Heart left ventricle (tissue), 16 donors: ENCODE measurements around the gene CCDC32. TPM values are rescaled to one million over a fixed set of nuclear protein-coding genes. Genes with fewer than 3 reads are reported as not detected.
A peak's percentile ranks its signal among the peaks of the same experiment; 100 is the strongest.

Experiments used
- ATAC-seq, 4 donors: fragments of 200-7000 bp; cut with Tn5 transposase; one replicate each; pipeline ENCODE4 v1.9.1; 2020 to 2022; ENCODE audit warnings: moderate library complexity in 4 of 4, mild to moderate bottlenecking in 3 of 4, moderate number of reproducible peaks in 1 of 4
- DNase-seq, 5 donors: peaks; one replicate each; pipeline ENCODE4 v3.0.0-alpha.2; 2020
- H3K27ac ChIP-seq, 12 donors: fragments of 200-600 bp; sonication (generic) in 4 of 12; one replicate each; pipeline versions ENCODE4 v1.5.0 to v1.8.0; 2016 to 2022; ENCODE audit warnings: mild to moderate bottlenecking in 2 of 12
- H3K27me3 ChIP-seq, 9 donors: fragments of 200-600 bp; sonication (generic) in 2 of 9; one replicate each; pipeline versions ENCODE4 v1.5.1 to v1.8.0; 2016 to 2022; ENCODE audit warnings: mild to moderate bottlenecking in 3 of 9
- H3K36me3 ChIP-seq, 9 donors: fragments of 200-600 bp; sonication (generic) in 2 of 9; one replicate each; pipeline versions ENCODE4 v1.5.0 to v1.8.0; 2018 to 2022; ENCODE audit warnings: mild to moderate bottlenecking in 2 of 9
- H3K4me1 ChIP-seq, 12 donors: fragments of 200-600 bp; sonication (generic) in 4 of 12; one replicate each; pipeline versions ENCODE4 v1.5.0 to v1.8.0; 2016 to 2022; ENCODE audit warnings: mild to moderate bottlenecking in 3 of 12
- H3K4me3 ChIP-seq, 12 donors: fragments of 200-600 bp; sonication (generic) in 4 of 12; one replicate each; pipeline versions ENCODE4 v1.5.0 to v1.8.0; 2017 to 2022; ENCODE audit warnings: mild to moderate bottlenecking in 9 of 12, moderate library complexity in 4 of 12
- H3K9me3 ChIP-seq, 12 donors: fragments of 200-600 bp; sonication (generic) in 4 of 12; one replicate each; pipeline versions ENCODE4 v1.5.0 to v1.8.0; 2016 to 2022; ENCODE audit warnings: mild to moderate bottlenecking in 1 of 12
- POLR2A ChIP-seq, 2 donors: fragments of 450-650 bp; IDR thresholded peaks; one replicate each; pipeline ENCODE4 v1.6.1; 2017; ENCODE audit warnings: antibody characterized with exemption in 2 of 2, mild to moderate bottlenecking in 2 of 2, moderate library complexity in 2 of 2
- WGBS, 4 donors: extraction: QIAGEN DNeasy Blood & Tissue Kit in 2 of 4; methylation state at CpG; one replicate each; pipeline versions ENCODE4 v1.1.5 to v1.1.7; 2013 to 2018; 5-methylcytosine and 5-hydroxymethylcytosine counted together
- intact Hi-C, 10 donors: fragments of 100-400 bp; cut with DNase I; formaldehyde crosslinking; loops; one replicate each; pipeline versions ENCODE4 v1.11.1 to v1.14.2; 2022
- polyA plus RNA-seq, 2 donors: library from polyadenylated mRNA; stranded (reverse); fragments of 200-250 nt; gene quantifications; one replicate each; pipeline ENCODE4 v1.2.3, GENCODE V29; 2013
- total RNA-seq, 9 donors: library from RNA; depleted of rRNA in 2 of 9; stranded (reverse); fragments of >200 nt in 2 of 9; fragmentation: NEBNext Ultra II Directional in 3 of 9; extraction: Animal tissue kit (Norgen Biotek cat#: 25700) in 3 of 9; gene quantifications; one replicate each; pipeline versions ENCODE4 v1.1.0 to v1.2.4, GENCODE V29; 2016 to 2023
- TF ChIP-seq, protein P1 (sequence below), 12 donors: fragments of 200-600 bp; sonication (generic) in 4 of 12; IDR thresholded peaks; one replicate each; pipeline versions ENCODE4 v1.5.0 to v1.8.0; 2018 to 2022; ENCODE audit warnings: antibody characterized with exemption in 12 of 12, mild to moderate bottlenecking in 5 of 12
- donor health status: ischemic (EF 13 %, LVEDD 7.1; RV severe dilation, severe dysfunction).
- donor health status: healthy with polysubstance abuse.
- donor health status: DM: no; HTN: yes; CAD: no.
- donor health status: DM: no; HTN: no; CAD: no.
- donor health status: ischemic (EF 25% LVEDD 6.9; RV normal size, moderate dysfunction).
- donor health status: ischemic (EF 25% LVEDD 5.7; RV mildly dilated, moderate dysfunction).
- donor health status: healthy.
- donor health status: DM: yes; HTN: yes; CAD: no.
- donor health status: ischemic (EF 35%, LVEDD 5.7; RV mildly dilated, moderate dysfunction).
- donor health status: nonischemic (EF 11% LVEDD 7.7; RV severe dilation, severe dysfunction).
- donor health status: DM: yes; HTN: yes; CAD: no.
- donor health status: PGD.
- donor health status: ischemic (EF 29% LVEDD 5.4; RV normal size, mild dysfunction).
- donor health status: nonischemic (EF 23%, LVEDD 6.1; RV moderate dilation, normal function).

CCDC32 gene
- total and polyA plus RNA-seq, 11 donors = 13.0 to 38.2 (median 25.4) TPM

- ATAC-seq (no peak), DNase-seq (no peak)
- Histone ChIP-seq H3K27me3 (no peaks in the 10 kb centered on the region), H3K4me1 (peaks cover 0 to 47% (median 24%) of the 10 kb centered on the region in 12 donors), H3K4me3 (no peak overlapping the region), H3K36me3 (peaks cover 0 to 68% (median 41%) of the 10 kb centered on the region in 9 donors), H3K27ac (peak overlapping the region in 8 of 12 donors; percentile 3 to 74 (median 50)), H3K9me3 (no peaks in the 10 kb centered on the region)
- 59 to 73% (median 67%) methylated on average over 4 of the region's 4 CpGs for WGBS, 4 donors
- intact Hi-C loops = no loop called here
- no peak for TF ChIP-seq POLR2A (IDR thresholded peaks at IDR 0.05)
- TF ChIP-seq, protein P1, sequence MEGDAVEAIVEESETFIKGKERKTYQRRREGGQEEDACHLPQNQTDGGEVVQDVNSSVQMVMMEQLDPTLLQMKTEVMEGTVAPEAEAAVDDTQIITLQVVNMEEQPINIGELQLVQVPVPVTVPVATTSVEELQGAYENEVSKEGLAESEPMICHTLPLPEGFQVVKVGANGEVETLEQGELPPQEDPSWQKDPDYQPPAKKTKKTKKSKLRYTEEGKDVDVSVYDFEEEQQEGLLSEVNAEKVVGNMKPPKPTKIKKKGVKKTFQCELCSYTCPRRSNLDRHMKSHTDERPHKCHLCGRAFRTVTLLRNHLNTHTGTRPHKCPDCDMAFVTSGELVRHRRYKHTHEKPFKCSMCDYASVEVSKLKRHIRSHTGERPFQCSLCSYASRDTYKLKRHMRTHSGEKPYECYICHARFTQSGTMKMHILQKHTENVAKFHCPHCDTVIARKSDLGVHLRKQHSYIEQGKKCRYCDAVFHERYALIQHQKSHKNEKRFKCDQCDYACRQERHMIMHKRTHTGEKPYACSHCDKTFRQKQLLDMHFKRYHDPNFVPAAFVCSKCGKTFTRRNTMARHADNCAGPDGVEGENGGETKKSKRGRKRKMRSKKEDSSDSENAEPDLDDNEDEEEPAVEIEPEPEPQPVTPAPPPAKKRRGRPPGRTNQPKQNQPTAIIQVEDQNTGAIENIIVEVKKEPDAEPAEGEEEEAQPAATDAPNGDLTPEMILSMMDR (IDR thresholded peaks at IDR 0.05) = no peak
Observed at GRCh38 chr15:40554161-40554525, 10.7 kb downstream of the CCDC32 start.

DNA sequence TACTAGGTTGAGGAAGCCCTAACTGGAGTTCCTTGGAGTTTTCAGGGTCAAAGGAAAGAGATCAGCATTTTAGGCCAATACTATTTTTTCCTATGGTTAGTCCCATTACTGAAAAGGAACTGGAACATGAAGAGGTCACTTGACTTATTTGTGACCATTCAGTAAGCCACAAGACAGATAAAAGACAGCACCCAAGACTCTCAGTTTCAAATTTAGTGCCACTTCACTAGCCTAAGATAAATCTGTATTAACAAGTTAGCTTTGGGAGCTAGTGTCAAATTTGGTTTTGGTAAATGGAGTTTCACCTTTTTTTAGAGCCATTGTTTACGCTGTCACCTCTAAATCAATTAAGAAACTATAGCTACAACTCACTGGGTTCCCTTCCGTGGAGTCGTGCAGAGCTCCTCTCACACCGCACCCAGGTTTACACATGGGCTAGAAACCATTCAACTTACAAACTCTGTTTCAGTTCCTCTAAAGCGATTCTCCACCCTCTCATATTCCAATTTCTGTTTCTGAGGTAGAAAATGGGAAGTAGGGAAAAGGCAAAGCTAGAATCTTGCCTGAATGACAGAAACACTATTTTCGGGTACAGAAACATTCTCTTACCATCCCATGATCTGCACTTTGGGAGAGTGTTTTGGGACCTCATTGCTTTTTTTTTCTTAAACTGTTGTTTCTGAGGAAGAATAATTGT lies 14.4 kb downstream of the CCDC32 start:
- intact Hi-C loops = no loop called here
- H3K4me1 ChIP-seq = peaks cover 0 to 57% (median 26%) of the 10 kb centered on the region in 12 donors
- ATAC-seq = peak; percentile 14 to 38 (median 20)
- 68 to 78% (median 72%) methylated on average over 6 of the region's 6 CpGs for WGBS, 4 donors
- peaks cover 0 to 69% (median 24%) of the 10 kb centered on the region in 9 donors for H3K36me3 ChIP-seq
- no peak for DNase-seq
- H3K27ac ChIP-seq = peak overlapping the region; percentile 28 to 91 (median 82)
- no peaks in the 10 kb centered on the region for H3K27me3 ChIP-seq
- TF ChIP-seq, protein P1 (IDR thresholded peaks at IDR 0.05) = no peak
- no peak for TF ChIP-seq POLR2A (IDR thresholded peaks at IDR 0.05)
- H3K9me3 ChIP-seq = no peaks in the 10 kb centered on the region
- H3K4me3 ChIP-seq = no peak overlapping the region

DNA sequence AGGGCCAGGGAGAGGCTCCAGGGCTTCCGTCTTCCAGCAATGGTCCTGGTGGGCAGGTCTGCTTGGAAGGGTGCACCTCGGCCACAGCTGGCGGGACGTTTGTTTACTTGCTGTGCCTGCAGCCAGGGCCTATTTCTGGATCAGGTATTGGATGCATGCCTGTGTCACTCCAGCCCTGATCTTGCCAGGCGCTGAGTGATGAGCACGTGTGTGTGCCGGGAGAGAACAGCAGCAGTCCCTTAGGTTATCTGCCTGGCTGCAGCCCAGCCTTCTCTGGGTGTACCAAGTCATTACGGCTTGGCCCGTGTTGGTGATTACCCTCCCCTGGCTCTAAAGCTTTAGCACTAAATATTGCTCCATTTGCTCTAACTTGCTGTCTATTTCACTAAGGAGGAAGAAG lies 14.9 kb downstream of the CCDC32 start:
- Histone ChIP-seq H3K27ac (peak overlapping the region; percentile 28 to 91 (median 82)), H3K4me1 (peaks cover 0 to 57% (median 26%) of the 10 kb centered on the region in 12 donors), H3K36me3 (peaks cover 0 to 63% (median 19%) of the 10 kb centered on the region in 9 donors), H3K27me3 (no peaks in the 10 kb centered on the region), H3K9me3 (no peaks in the 10 kb centered on the region), H3K4me3 (no peak overlapping the region)
- ATAC-seq (peak; percentile 96 to 97 (median 96)), DNase-seq (peak; percentile 83 to 95 (median 88))
- WGBS, 4 donors = 36 to 60% (median 42%) methylated on average over 5 to 9 of the region's 9 CpGs
- intact Hi-C loops = no loop called here
- TF ChIP-seq POLR2A (IDR thresholded peaks at IDR 0.05) = no peak
- TF ChIP-seq, protein P1 (IDR thresholded peaks at IDR 0.05) = no peak

DNA sequence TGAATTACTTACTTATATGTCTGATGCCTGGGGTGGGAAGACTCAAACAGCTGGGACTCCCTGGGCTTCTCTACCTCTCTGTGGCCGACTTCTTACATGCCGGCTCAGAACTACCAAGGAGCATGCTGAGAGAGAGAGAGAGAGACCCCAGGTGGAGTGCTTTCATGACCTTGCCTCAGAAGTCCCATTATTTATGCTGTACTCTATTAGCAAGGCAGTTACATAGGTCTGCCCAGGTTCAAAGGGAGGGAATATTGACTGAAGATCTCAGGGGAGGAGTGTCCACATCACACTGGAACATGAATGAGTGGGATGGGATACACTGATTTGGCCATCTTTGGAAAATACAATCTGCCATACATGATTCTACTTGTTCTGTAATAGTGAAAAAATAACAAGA lies 16.2 kb downstream of the CCDC32 start:
- no peak for TF ChIP-seq POLR2A (IDR thresholded peaks at IDR 0.05)
- TF ChIP-seq, protein P1 (IDR thresholded peaks at IDR 0.05) = no peak
- DNase-seq = no peak
- Histone ChIP-seq H3K27me3 (no peaks in the 10 kb centered on the region), H3K36me3 (peaks cover 0 to 54% (median 14%) of the 10 kb centered on the region in 9 donors), H3K4me3 (no peak overlapping the region), H3K4me1 (peaks cover 0 to 50% (median 17%) of the 10 kb centered on the region in 12 donors), H3K27ac (peak overlapping the region in 1 of 12 donors; percentile 91), H3K9me3 (no peaks in the 10 kb centered on the region)
- WGBS, 4 donors = 96 to 100% (median 99%) methylated on average over 2 of the region's 2 CpGs
- intact Hi-C loops = no loop called here
- no peak for ATAC-seq
